CD14-positive monocyte (primary cell): ENCODE data around the gene GRID2. TPM values are rescaled to one million over a fixed set of nuclear protein-coding genes. Genes with fewer than 3 reads are reported as not detected.
"Not testable (repeated sequence)": the region's sequence is repeated elsewhere in the genome, so short reads cannot be mapped to it uniquely, and the experiment has no call there.

Source experiments
- DNase-seq, 3 donors: peaks; one replicate each; pipeline ENCODE4 v3.0.0-alpha.2; 2011 to 2022
- H2AFZ ChIP-seq: 2 replicates; pipeline ENCODE4 v1.6.0; 2012; ENCODE audit warnings: mild to moderate bottlenecking, low read depth, low read length, inconsistent platforms; ENCODE audit not compliant: insufficient read depth, poor library complexity, severe bottlenecking
- H3K27ac ChIP-seq, 2 donors: 1 replicate in 1 of 2; 2 replicates in 1 of 2; pipeline ENCODE4 v1.5.1; 2012 to 2013; ENCODE audit warnings: low read length in 2 of 2, control low read depth in 1 of 2, inconsistent platforms in 1 of 2, low read depth in 1 of 2, mild to moderate bottlenecking in 1 of 2
- H3K27me3 ChIP-seq, 2 donors: one replicate each; pipeline versions ENCODE4 v1.6.0 to v1.6.1; 2011 to 2013; ENCODE audit warnings: low read length in 2 of 2; ENCODE audit not compliant: control insufficient read depth in 2 of 2, insufficient read depth in 2 of 2
- H3K36me3 ChIP-seq, 2 donors: replicated peaks in 1 of 2; 1 replicate in 1 of 2; 2 replicates in 1 of 2; pipeline versions ENCODE4 v1.5.1 to v1.6.1; 2012 to 2013; ENCODE audit warnings: low read length in 2 of 2, control low read depth in 1 of 2, inconsistent platforms in 1 of 2, mild to moderate bottlenecking in 1 of 2; ENCODE audit not compliant: insufficient read depth in 2 of 2, control insufficient read depth in 1 of 2
- H3K4me1 ChIP-seq, 2 donors: 1 replicate in 1 of 2; 2 replicates in 1 of 2; pipeline versions ENCODE4 v1.5.1 to v1.6.1; 2012 to 2013; ENCODE audit warnings: low read length in 2 of 2, control low read depth in 1 of 2, inconsistent platforms in 1 of 2, mild to moderate bottlenecking in 1 of 2, moderate library complexity in 1 of 2; ENCODE audit not compliant: insufficient read depth in 2 of 2, control insufficient read depth in 1 of 2
- H3K4me2 ChIP-seq: replicated peaks from 2 replicates; pipeline ENCODE3; 2012; ENCODE audit warnings: low read length, moderate library complexity, mild to moderate bottlenecking; ENCODE audit not compliant: poor library complexity, severe bottlenecking; ENCODE audit errors: extremely low read depth
- H3K4me3 ChIP-seq, 3 experiments: fragments of 200-600 bp in 1 of 3; sonication (generic) in 1 of 3; replicated peaks in 1 of 3; 1 replicate in 2 of 3; 2 replicates in 1 of 3; pipeline ENCODE4 v1.5.1; 2011 to 2013; ENCODE audit warnings: low read length in 3 of 3, mild to moderate bottlenecking in 3 of 3, control low read depth in 2 of 3, low read depth in 2 of 3, inconsistent platforms in 1 of 3, moderate library complexity in 1 of 3
- H3K79me2 ChIP-seq: 2 replicates; pipeline ENCODE4 v1.6.0; 2012; ENCODE audit warnings: mild to moderate bottlenecking, control low read depth, inconsistent platforms, low read length, moderate library complexity; ENCODE audit not compliant: insufficient read depth
- H3K9ac ChIP-seq: 2 replicates; pipeline ENCODE4 v1.6.0; 2017; ENCODE audit warnings: low read length, mild to moderate bottlenecking; ENCODE audit not compliant: insufficient read depth, poor library complexity, severe bottlenecking
- H3K9me3 ChIP-seq, 2 donors: replicated peaks in 1 of 2; 1 replicate in 1 of 2; 2 replicates in 1 of 2; pipeline versions ENCODE4 v1.5.1 to v1.6.1; 2012 to 2013; ENCODE audit warnings: low read length in 2 of 2, control low read depth in 1 of 2; ENCODE audit not compliant: control insufficient read depth in 1 of 2, insufficient read depth in 1 of 2
- H4K20me1 ChIP-seq: 2 replicates; pipeline ENCODE4 v1.6.0; 2012; ENCODE audit warnings: mild to moderate bottlenecking, low read length, control low read depth, moderate library complexity; ENCODE audit not compliant: insufficient read depth
- H3K27ac Mint-ChIP-seq, 7 donors: one replicate each; pipeline ENCODE4 v1.8.0; 2020; ENCODE audit warnings: mild to moderate bottlenecking in 7 of 7, mixed read lengths in 7 of 7, moderate library complexity in 6 of 7, inconsistent platforms in 2 of 7
- H3K27me3 Mint-ChIP-seq, 3 donors: one replicate each; pipeline ENCODE4 v1.8.0; 2021 to 2022; ENCODE audit warnings: low read depth in 3 of 3, mild to moderate bottlenecking in 3 of 3, mixed read lengths in 3 of 3, moderate library complexity in 3 of 3, inconsistent platforms in 1 of 3
- H3K36me3 Mint-ChIP-seq, 2 donors: one replicate each; pipeline ENCODE4 v1.8.0; 2020; ENCODE audit warnings: mixed read lengths in 2 of 2, inconsistent platforms in 1 of 2, mild to moderate bottlenecking in 1 of 2
- H3K4me1 Mint-ChIP-seq: one replicate; pipeline ENCODE4 v1.8.0; 2020; ENCODE audit warnings: mild to moderate bottlenecking, mixed read lengths
- H3K4me3 Mint-ChIP-seq, 2 donors: one replicate each; pipeline ENCODE4 v1.8.0; 2020; ENCODE audit warnings: mild to moderate bottlenecking in 2 of 2, mixed read lengths in 2 of 2, moderate library complexity in 1 of 2
- H3K9me3 Mint-ChIP-seq, 7 donors: one replicate each; pipeline ENCODE4 v1.8.0; 2020 to 2022; ENCODE audit warnings: mixed read lengths in 7 of 7, mild to moderate bottlenecking in 6 of 7, moderate library complexity in 6 of 7, inconsistent platforms in 2 of 7
- CTCF ChIP-seq: fragments of 200-600 bp; IDR thresholded peaks from one replicate; pipeline ENCODE4 v1.8.0; 2022; ENCODE audit warnings: antibody characterized with exemption, mild to moderate bottlenecking
- WGBS: methylation state at CpG from one replicate; pipeline ENCODE4 v1.1.5; 2013; ENCODE audit warnings: missing lambda C conversion rate; ENCODE audit not compliant: insufficient coverage; 5-methylcytosine and 5-hydroxymethylcytosine counted together
- intact Hi-C, 2 donors: fragments of 100-400 bp; cut with micrococcal nuclease; formaldehyde crosslinking; loops; one replicate each; pipeline versions ENCODE4 v1.15.0 to v1.15.1; 2023
- polyA plus RNA-seq, 3 donors: library from polyadenylated mRNA; depleted of rRNA in 1 of 3; unstranded in 2 of 3; stranded (reverse) in 1 of 3; fragments of 300-500 nt in 2 of 3; fragments of >200 nt in 1 of 3; fragmentation: Illumina TruSeq in 2 of 3; gene quantifications; 1 replicate in 2 of 3; 2 replicates in 1 of 3; pipeline ENCODE4 v1.2.3, GENCODE V29; 2012 to 2021

GRID2 gene
- polyA plus RNA-seq, 3 donors, result not detected

DNA sequence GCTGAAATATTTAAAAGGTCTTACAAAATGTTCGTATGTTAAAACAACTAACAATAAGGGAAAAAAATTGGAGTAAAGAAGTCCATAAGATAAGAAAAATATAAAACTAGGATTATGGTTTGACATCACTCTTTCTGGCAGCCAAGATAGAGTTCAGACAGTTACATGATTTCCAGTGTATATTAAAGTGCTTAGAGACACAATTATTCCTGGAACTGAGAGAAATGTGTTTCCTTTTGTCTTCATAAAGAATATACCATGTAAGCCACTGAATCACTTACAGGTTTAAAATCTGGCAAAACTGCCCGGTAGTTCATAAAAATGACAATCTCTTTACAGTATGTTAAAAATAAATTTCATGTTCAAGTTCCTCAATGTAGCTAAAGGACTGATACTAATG, 986.1 kb downstream of the GRID2 start:
- no peak for DNase-seq
- Mint-ChIP-seq H3K4me1 (no peaks in the 10 kb centered on the region), H3K4me3 (no peak overlapping the region), H3K36me3 (no peaks in the 10 kb centered on the region), H3K9me3 (peaks cover 0 to 1% (median 0%) of the 10 kb centered on the region in 7 donors), H3K27me3 (no peaks in the 10 kb centered on the region), H3K27ac (no peak overlapping the region)
- H3K9ac ChIP-seq, result no peak overlapping the region
- no peaks in the 10 kb centered on the region for H3K27me3 ChIP-seq
- no peaks in the 10 kb centered on the region for H3K36me3 ChIP-seq
- WGBS, result no CpG with 5 or more reads among the region's 2 CpGs
- H4K20me1 ChIP-seq, result no peaks in the 10 kb centered on the region
- H3K4me1 ChIP-seq, result no peaks in the 10 kb centered on the region
- no peak overlapping the region for H3K4me3 ChIP-seq
- no peak overlapping the region for H3K27ac ChIP-seq
- H2AFZ ChIP-seq, result no peak overlapping the region
- no peak for TF ChIP-seq CTCF
- intact Hi-C loops, result no loop called here
- H3K4me2 ChIP-seq, result no peak overlapping the region
- no peaks in the 10 kb centered on the region for H3K9me3 ChIP-seq
- H3K79me2 ChIP-seq, result no peaks in the 10 kb centered on the region

- DNase-seq, result no peak
- no peaks in the 10 kb centered on the region for H3K27me3 ChIP-seq
Measured at GRCh38 chr4:93299118-93299517, 995.4 kb downstream of the GRID2 start.

GRCh38 chr4:93300780-93301555, 997.2 kb downstream of the GRID2 start:
- intact Hi-C loops, H3K27ac ChIP-seq, H3K9me3 ChIP-seq, H3K4me2 ChIP-seq, H3K27me3 Mint-ChIP-seq, H4K20me1 ChIP-seq, H3K4me1 ChIP-seq, H3K27ac Mint-ChIP-seq, H3K27me3 ChIP-seq, H3K4me3 ChIP-seq, H2AFZ ChIP-seq, H3K4me1 Mint-ChIP-seq, H3K9me3 Mint-ChIP-seq, H3K79me2 ChIP-seq, H3K36me3 Mint-ChIP-seq, DNase-seq, H3K36me3 ChIP-seq, H3K4me3 Mint-ChIP-seq, H3K9ac ChIP-seq: not testable (repeated sequence)
- WGBS, result no CpG with 5 or more reads among the region's 6 CpGs

More at GRCh38 chr4:93299118-93299517, 995.4 kb downstream of the GRID2 start:
- Mint-ChIP-seq H3K9me3 (peaks cover 0 to 2% (median 0%) of the 10 kb centered on the region in 7 donors), H3K36me3 (no peaks in the 10 kb centered on the region), H3K4me1 (peaks cover 3% of the 10 kb centered on the region), H3K27ac (no peak overlapping the region), H3K27me3 (no peaks in the 10 kb centered on the region), H3K4me3 (no peak overlapping the region)
- H3K36me3 ChIP-seq, result no peaks in the 10 kb centered on the region
- intact Hi-C loops, result no loop called here
- H3K27ac ChIP-seq, result no peak overlapping the region
- H2AFZ ChIP-seq, result no peak overlapping the region
- no peak overlapping the region for H3K4me3 ChIP-seq
- WGBS, result 0% methylated on average over 1 of the region's 5 CpGs
- H3K9me3 ChIP-seq, result no peaks in the 10 kb centered on the region
- no peaks in the 10 kb centered on the region for H3K4me1 ChIP-seq
- TF ChIP-seq CTCF, result no peak
- no peaks in the 10 kb centered on the region for H3K79me2 ChIP-seq
- H3K4me2 ChIP-seq, result no peak overlapping the region
- H4K20me1 ChIP-seq, result no peaks in the 10 kb centered on the region
- no peak overlapping the region for H3K9ac ChIP-seq
